ENCODE measurements around the gene CYSTM1. TPM values are rescaled to one million over a fixed set of nuclear protein-coding genes. Genes with fewer than 3 reads are reported as not detected.

CYSTM1 gene
- polyA plus RNA-seq, 2 of the 4 experiments (the other 2 are of a cell fraction) = 76.8 to 103 TPM

DNA sequence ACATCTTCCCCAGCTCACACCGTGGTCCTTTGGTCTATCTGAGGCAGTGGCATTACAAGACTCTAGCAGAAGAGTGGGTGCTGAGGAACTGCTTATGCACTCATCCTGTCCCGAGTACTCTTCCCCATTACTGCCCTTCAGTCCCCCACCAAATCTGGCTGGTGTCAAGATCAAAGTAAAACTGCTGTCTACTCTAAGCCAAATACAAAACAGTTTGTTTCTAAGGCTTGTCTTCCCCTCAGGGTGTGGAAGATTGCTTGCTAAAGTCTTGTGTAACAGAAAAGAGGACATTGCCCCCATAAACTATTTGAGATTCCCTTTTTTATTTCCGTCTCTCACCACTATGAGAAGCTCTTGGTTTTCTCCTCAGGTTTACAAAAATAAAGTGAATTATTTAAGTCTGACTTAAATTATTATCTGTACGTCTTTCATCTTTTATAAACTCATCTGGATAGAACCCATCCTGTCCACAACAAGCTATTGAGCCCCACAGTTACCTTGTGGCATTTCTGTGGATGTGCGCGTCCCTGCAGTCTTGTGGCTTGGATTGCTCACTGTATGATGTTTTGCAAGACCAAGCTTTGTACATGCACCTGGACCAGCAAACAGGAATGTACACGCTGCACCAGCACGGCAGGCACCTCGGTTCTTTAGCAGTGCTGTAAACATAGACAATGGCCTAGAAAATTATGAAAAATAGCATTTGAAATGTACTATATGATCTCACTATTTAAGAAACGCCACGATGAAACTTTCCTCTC, 61.0 kb downstream of the CYSTM1 start:
- H3K4me3 ChIP-seq = no peak overlapping the region
- 83% methylated on average over 11 of the region's 11 CpGs for WGBS (ENCODE audit: missing lambda C conversion rate)
- CTCF ChIA-PET = interaction anchor here (0.7 to 42.9 kb wide), 7 partner anchors 8 to 137 kb away, joined by 3 to 1613 read pairs (median 4); partner anchors contain the start of genes HBEGF and SLC4A9
- FAIRE-seq (no peak), DNase-seq (ENCODE audit: low read depth in 1 of 2, low spot score in 1 of 2) (no peak), ATAC-seq (no peak)
- POLR2A ChIA-PET = no interaction called here
- H3K4me2 ChIP-seq = no peak overlapping the region
- no peak overlapping the region for H3K27ac ChIP-seq
- peaks cover 10% of the 10 kb centered on the region for H3K4me1 ChIP-seq
- no peak for TF ChIP-seq ESRRA (IDR thresholded peaks at IDR 0.05; ENCODE audit: borderline replicate concordance, low read length)
- TF ChIP-seq CBX2 (IDR thresholded peaks at IDR 0.05; ENCODE audit: borderline replicate concordance, low read depth) = no peak
- no peak for TF ChIP-seq RNF2 (IDR thresholded peaks at IDR 0.05; ENCODE audit: borderline replicate concordance, low read depth)
- TF ChIP-seq, protein P1, sequence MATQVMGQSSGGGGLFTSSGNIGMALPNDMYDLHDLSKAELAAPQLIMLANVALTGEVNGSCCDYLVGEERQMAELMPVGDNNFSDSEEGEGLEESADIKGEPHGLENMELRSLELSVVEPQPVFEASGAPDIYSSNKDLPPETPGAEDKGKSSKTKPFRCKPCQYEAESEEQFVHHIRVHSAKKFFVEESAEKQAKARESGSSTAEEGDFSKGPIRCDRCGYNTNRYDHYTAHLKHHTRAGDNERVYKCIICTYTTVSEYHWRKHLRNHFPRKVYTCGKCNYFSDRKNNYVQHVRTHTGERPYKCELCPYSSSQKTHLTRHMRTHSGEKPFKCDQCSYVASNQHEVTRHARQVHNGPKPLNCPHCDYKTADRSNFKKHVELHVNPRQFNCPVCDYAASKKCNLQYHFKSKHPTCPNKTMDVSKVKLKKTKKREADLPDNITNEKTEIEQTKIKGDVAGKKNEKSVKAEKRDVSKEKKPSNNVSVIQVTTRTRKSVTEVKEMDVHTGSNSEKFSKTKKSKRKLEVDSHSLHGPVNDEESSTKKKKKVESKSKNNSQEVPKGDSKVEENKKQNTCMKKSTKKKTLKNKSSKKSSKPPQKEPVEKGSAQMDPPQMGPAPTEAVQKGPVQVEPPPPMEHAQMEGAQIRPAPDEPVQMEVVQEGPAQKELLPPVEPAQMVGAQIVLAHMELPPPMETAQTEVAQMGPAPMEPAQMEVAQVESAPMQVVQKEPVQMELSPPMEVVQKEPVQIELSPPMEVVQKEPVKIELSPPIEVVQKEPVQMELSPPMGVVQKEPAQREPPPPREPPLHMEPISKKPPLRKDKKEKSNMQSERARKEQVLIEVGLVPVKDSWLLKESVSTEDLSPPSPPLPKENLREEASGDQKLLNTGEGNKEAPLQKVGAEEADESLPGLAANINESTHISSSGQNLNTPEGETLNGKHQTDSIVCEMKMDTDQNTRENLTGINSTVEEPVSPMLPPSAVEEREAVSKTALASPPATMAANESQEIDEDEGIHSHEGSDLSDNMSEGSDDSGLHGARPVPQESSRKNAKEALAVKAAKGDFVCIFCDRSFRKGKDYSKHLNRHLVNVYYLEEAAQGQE (IDR thresholded peaks at IDR 0.05) = no peak
- no peak for TF ChIP-seq HEYL (CRISPR knock-in tag; IDR thresholded peaks at IDR 0.05)
- TF ChIP-seq KDM5A (IDR thresholded peaks at IDR 0.05) = no peak
- TF ChIP-seq, protein P2, sequence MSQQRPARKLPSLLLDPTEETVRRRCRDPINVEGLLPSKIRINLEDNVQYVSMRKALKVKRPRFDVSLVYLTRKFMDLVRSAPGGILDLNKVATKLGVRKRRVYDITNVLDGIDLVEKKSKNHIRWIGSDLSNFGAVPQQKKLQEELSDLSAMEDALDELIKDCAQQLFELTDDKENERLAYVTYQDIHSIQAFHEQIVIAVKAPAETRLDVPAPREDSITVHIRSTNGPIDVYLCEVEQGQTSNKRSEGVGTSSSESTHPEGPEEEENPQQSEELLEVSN (IDR thresholded peaks at IDR 0.05; ENCODE audit: borderline replicate concordance, low read depth) = no peak
- TF ChIP-seq MAZ (IDR thresholded peaks at IDR 0.05; ENCODE audit: borderline replicate concordance, low read depth, low read length) = no peak
- TF ChIP-seq FOSL2 (IDR thresholded peaks at IDR 0.05) = no peak
- TF ChIP-seq FOSL2 (CRISPR knock-in tag; IDR thresholded peaks at IDR 0.05) = no peak
- TF ChIP-seq JUNB (IDR thresholded peaks at IDR 0.05) = no peak
- no peak for TF ChIP-seq ZFP36 (IDR thresholded peaks at IDR 0.05; ENCODE audit: borderline replicate concordance, partially characterized antibody)
- TF ChIP-seq GATA3 (IDR thresholded peaks at IDR 0.05; ENCODE audit: borderline replicate concordance) = no peak
- no peak for TF ChIP-seq CEBPB (IDR thresholded peaks at IDR 0.05)
- TF ChIP-seq ZSCAN20 (CRISPR knock-in tag; IDR thresholded peaks at IDR 0.05) = no peak
- H3K9me3 ChIP-seq = no peaks in the 10 kb centered on the region

DNA sequence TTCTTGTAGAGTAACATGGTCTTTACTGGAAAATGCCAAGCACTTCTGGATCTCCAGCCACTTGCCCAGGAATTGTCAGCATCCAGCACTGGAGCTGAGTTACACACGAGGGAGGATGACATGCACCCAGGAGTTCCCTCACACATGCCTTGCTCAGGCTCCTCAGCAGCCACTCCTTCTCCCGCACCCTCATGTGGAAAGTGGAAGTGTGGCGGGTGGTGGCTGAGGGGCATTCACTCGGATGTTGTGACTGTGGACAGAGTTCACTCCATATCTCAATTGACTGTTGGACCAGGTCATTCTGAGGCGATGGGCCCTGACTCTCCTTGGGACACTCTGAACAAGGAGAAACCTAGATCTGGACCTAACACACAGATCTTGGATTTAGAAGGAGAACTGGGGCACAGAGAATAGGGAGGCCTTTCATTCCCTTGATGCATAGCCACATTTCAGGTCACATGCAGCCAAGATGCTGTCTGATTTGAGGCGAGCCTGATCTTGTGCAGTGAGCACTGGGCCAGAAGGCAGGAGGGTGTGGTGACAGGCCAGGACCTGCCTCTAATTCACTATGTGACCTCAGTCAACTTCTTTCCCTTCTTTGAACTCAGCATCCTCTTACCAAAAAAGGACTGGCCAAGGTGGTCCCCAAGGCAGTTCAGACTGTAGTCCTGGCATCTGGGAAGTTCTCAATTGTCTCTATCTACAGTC, 62.1 kb downstream of the CYSTM1 start:
- Histone ChIP-seq H3K9me3 (no peaks in the 10 kb centered on the region), H3K4me1 (peaks cover 20% of the 10 kb centered on the region), H3K4me3 (no peak overlapping the region), H3K27ac (no peak overlapping the region), H3K4me2 (no peak overlapping the region)
- TF ChIP-seq, protein P2 (IDR thresholded peaks at IDR 0.05; ENCODE audit: borderline replicate concordance, low read depth) = no peak
- no peak for TF ChIP-seq ZC3H11A (IDR thresholded peaks at IDR 0.05)
- TF ChIP-seq HOXB5 (CRISPR knock-in tag; IDR thresholded peaks at IDR 0.05) = no peak
- TF ChIP-seq RARB (CRISPR knock-in tag; IDR thresholded peaks at IDR 0.05) = no peak
- TF ChIP-seq, protein P3, sequence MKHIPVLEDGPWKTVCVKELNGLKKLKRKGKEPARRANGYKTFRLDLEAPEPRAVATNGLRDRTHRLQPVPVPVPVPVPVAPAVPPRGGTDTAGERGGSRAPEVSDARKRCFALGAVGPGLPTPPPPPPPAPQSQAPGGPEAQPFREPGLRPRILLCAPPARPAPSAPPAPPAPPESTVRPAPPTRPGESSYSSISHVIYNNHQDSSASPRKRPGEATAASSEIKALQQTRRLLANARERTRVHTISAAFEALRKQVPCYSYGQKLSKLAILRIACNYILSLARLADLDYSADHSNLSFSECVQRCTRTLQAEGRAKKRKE (CRISPR knock-in tag; IDR thresholded peaks at IDR 0.05; ENCODE audit: low read depth) = no peak
- no peak for TF ChIP-seq ZNF302 (CRISPR knock-in tag; IDR thresholded peaks at IDR 0.05)
- TF ChIP-seq MAZ (IDR thresholded peaks at IDR 0.05; ENCODE audit: borderline replicate concordance, low read depth, low read length) = no peak
- no peak for TF ChIP-seq TFCP2L1 (CRISPR knock-in tag; IDR thresholded peaks at IDR 0.05)
- TF ChIP-seq, protein P4, sequence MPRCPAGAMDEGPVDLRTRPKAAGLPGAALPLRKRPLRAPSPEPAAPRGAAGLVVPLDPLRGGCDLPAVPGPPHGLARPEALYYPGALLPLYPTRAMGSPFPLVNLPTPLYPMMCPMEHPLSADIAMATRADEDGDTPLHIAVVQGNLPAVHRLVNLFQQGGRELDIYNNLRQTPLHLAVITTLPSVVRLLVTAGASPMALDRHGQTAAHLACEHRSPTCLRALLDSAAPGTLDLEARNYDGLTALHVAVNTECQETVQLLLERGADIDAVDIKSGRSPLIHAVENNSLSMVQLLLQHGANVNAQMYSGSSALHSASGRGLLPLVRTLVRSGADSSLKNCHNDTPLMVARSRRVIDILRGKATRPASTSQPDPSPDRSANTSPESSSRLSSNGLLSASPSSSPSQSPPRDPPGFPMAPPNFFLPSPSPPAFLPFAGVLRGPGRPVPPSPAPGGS (IDR thresholded peaks at IDR 0.05) = no peak
- no peak for TF ChIP-seq HOXA7 (CRISPR knock-in tag; IDR thresholded peaks at IDR 0.05)
- TF ChIP-seq KDM1A (IDR thresholded peaks at IDR 0.05; ENCODE audit: low read depth) = no peak
- TF ChIP-seq, protein P5, sequence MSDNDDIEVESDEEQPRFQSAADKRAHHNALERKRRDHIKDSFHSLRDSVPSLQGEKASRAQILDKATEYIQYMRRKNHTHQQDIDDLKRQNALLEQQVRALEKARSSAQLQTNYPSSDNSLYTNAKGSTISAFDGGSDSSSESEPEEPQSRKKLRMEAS (IDR thresholded peaks at IDR 0.05) = no peak
- no peak for TF ChIP-seq EHMT2 (IDR thresholded peaks at IDR 0.05; ENCODE audit: low read depth)
- TF ChIP-seq FOSL2 (IDR thresholded peaks at IDR 0.05) = no peak
- no peak for TF ChIP-seq FOSL2 (CRISPR knock-in tag; IDR thresholded peaks at IDR 0.05)
- no peak for TF ChIP-seq KDM5A (IDR thresholded peaks at IDR 0.05)
- TF ChIP-seq ZSCAN20 (CRISPR knock-in tag; IDR thresholded peaks at IDR 0.05) = no peak
- TF ChIP-seq BHLHE40 (IDR thresholded peaks at IDR 0.05; ENCODE audit: low read depth, low read length) = no peak
- no peak for TF ChIP-seq HEYL (CRISPR knock-in tag; IDR thresholded peaks at IDR 0.05)
- POLR2A ChIA-PET = no interaction called here
- no peak for FAIRE-seq
- CTCF ChIA-PET = interaction anchor here (0.7 to 42.9 kb wide), 7 partner anchors 8 to 136 kb away, joined by 3 to 1613 read pairs (median 4); partner anchors contain the start of genes HBEGF and SLC4A9
- 82% methylated on average over 6 of the region's 6 CpGs for WGBS (ENCODE audit: missing lambda C conversion rate)
- no peak for DNase-seq (ENCODE audit: low read depth in 1 of 2, low spot score in 1 of 2)
- no peak for ATAC-seq

All from A549 (cell line).